Erythroblast (primary cell): ENCODE data around the gene SORL1.

ENCODE experiments used
- GATA1 ChIP-seq: IDR thresholded peaks from 2 replicates; pipeline ENCODE4 v1.6.1; 2011; ENCODE audit warnings: low read depth, mild to moderate bottlenecking, control low read depth, low read length, moderate library complexity
- POLR2A ChIP-seq: IDR thresholded peaks from 2 replicates; pipeline ENCODE4 v1.6.1; 2011; ENCODE audit warnings: mild to moderate bottlenecking, low read length

GRCh38 chr11:121634273-121634672 lies 182.2 kb downstream of the SORL1 start:
- TF ChIP-seq POLR2A (no peak), GATA1 (no peak)
